Measurements from ENCODE around the gene DCC.

Gene DCC

GRCh38 chr18:52701219-52701935 lies 361.4 kb downstream of the DCC start:
- no peak for DNase-seq (ENCODE audit: low spot score)

GRCh38 chr18:52715421-52715820 lies 375.4 kb downstream of the DCC start:
- DNase-seq (ENCODE audit: low spot score), result no peak

- DNase-seq (ENCODE audit: low spot score), result no peak
These were observed 376.0 kb downstream of the DCC start for GRCh38 chr18:52715991-52716390.

- peak; percentile 15 for DNase-seq (ENCODE audit: low spot score)
These were observed 377.0 kb downstream of the DCC start for GRCh38 chr18:52716973-52717372.

GRCh38 chr18:52722904-52723303 lies 382.9 kb downstream of the DCC start:
- DNase-seq (ENCODE audit: low spot score), result no peak

GRCh38 chr18:52723550-52723970 lies 383.6 kb downstream of the DCC start:
- no peak for DNase-seq (ENCODE audit: low spot score)

- DNase-seq (ENCODE audit: low spot score), result no peak
These were observed 391.1 kb downstream of the DCC start for GRCh38 chr18:52730972-52731619.

GRCh38 chr18:52738946-52739345 lies 398.9 kb downstream of the DCC start:
- no peak for DNase-seq (ENCODE audit: low spot score)

GRCh38 chr18:52746986-52747385 lies 407.0 kb downstream of the DCC start:
- no peak for DNase-seq (ENCODE audit: low spot score)

GRCh38 chr18:52747869-52748268 lies 407.9 kb downstream of the DCC start:
- no peak for DNase-seq (ENCODE audit: low spot score)

- no peak for DNase-seq (ENCODE audit: low spot score)
These were observed 408.3 kb downstream of the DCC start for GRCh38 chr18:52748343-52748742.

GRCh38 chr18:52749542-52749941 lies 409.5 kb downstream of the DCC start:
- DNase-seq (ENCODE audit: low spot score), result no peak

GRCh38 chr18:52750995-52751394 lies 411.0 kb downstream of the DCC start:
- DNase-seq (ENCODE audit: low spot score), result no peak

GRCh38 chr18:52764316-52764715 lies 424.3 kb downstream of the DCC start:
- DNase-seq (ENCODE audit: low spot score), result no peak

GRCh38 chr18:52766002-52766545 lies 426.1 kb downstream of the DCC start:
- no peak for DNase-seq (ENCODE audit: low spot score)

- no peak for DNase-seq (ENCODE audit: low spot score)
These were observed 441.1 kb downstream of the DCC start for GRCh38 chr18:52781113-52781512.

GRCh38 chr18:52791321-52791720 lies 451.3 kb downstream of the DCC start:
- DNase-seq (ENCODE audit: low spot score), result no peak

- DNase-seq (ENCODE audit: low spot score), result no peak
These were observed 472.8 kb downstream of the DCC start for GRCh38 chr18:52812834-52813233.

GRCh38 chr18:52813635-52814416 lies 473.8 kb downstream of the DCC start:
- DNase-seq (ENCODE audit: low spot score), result no peak

- no peak for DNase-seq (ENCODE audit: low spot score)
These were observed 475.7 kb downstream of the DCC start for GRCh38 chr18:52815651-52816050.

GRCh38 chr18:52816121-52816520 lies 476.1 kb downstream of the DCC start:
- no peak for DNase-seq (ENCODE audit: low spot score)

GRCh38 chr18:52822160-52822559 lies 482.2 kb downstream of the DCC start:
- DNase-seq (ENCODE audit: low spot score), result no peak

- no peak for DNase-seq (ENCODE audit: low spot score)
These were observed 484.1 kb downstream of the DCC start for GRCh38 chr18:52824126-52824525.

Measured in LoVo (cell line).